Astrocyte (in vitro differentiated cells and primary cell): ENCODE results near the gene FKRP.

ENCODE experiments used
- EZH2 ChIP-seq: IDR thresholded peaks from 2 replicates; pipeline ENCODE4 v1.6.1; 2012; ENCODE audit warnings: mild to moderate bottlenecking, low read length, inconsistent platforms; ENCODE audit not compliant: insufficient read depth
- TF ChIP-seq, protein P1 (sequence below): IDR thresholded peaks from 2 replicates; pipeline ENCODE4 v1.5.1; 2011; ENCODE audit warnings: low read depth, mild to moderate bottlenecking, inconsistent platforms, low read length, moderate library complexity; ENCODE audit not compliant: insufficient read depth

DNA sequence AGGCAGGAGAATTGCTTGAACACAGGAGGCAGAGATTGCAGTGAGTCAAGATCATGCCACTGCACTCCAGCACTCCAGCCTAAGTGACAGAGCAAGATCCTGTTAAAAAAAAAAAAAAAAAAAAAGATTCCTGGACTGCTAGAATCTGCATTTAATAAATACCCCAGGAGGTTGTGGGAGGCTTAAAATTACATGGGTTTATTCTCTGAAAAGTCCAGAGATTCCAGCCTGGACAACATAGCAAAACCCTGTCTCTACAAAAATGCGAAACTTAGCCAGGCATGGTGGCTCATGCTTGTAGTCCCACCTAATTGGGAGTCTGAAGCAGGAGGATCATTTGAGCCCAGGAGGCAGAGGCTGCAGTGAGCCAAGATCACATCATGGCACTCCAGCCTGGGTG, 52.0 kb downstream of the FKRP start:
- no peak for TF ChIP-seq EZH2
- TF ChIP-seq, protein P1, sequence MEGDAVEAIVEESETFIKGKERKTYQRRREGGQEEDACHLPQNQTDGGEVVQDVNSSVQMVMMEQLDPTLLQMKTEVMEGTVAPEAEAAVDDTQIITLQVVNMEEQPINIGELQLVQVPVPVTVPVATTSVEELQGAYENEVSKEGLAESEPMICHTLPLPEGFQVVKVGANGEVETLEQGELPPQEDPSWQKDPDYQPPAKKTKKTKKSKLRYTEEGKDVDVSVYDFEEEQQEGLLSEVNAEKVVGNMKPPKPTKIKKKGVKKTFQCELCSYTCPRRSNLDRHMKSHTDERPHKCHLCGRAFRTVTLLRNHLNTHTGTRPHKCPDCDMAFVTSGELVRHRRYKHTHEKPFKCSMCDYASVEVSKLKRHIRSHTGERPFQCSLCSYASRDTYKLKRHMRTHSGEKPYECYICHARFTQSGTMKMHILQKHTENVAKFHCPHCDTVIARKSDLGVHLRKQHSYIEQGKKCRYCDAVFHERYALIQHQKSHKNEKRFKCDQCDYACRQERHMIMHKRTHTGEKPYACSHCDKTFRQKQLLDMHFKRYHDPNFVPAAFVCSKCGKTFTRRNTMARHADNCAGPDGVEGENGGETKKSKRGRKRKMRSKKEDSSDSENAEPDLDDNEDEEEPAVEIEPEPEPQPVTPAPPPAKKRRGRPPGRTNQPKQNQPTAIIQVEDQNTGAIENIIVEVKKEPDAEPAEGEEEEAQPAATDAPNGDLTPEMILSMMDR, result no peak
